ENCODE results near the gene SLC6A19.

DNA sequence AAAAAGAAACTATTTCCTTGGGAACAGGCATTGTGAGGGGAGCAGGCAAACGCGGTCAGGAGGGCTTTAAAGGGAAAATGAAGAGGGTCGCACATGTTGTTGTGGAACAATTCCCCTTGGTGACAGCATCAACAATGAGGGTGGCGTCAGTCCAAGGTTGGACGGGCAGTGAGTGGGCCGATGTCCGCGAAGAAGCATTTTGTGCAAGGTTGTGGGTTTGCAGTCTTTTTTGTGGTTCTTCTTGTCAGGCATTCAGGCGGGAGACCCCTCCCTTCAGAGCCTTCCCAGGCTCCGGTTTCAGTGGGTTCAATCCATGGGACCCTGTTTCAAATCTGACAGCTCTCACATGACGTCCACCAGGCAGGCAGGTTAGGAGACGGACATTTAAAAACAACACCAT, 11.1 kb upstream of the SLC6A19 start:
- TF ChIP-seq ESRRA (IDR thresholded peaks at IDR 0.05; ENCODE audit: low read length) (no peak), GABPA (IDR thresholded peaks at IDR 0.05; ENCODE audit: low read depth) (no peak), MXI1 (IDR thresholded peaks at IDR 0.05; ENCODE audit: low read depth, low read length) (no peak), EGR1 (IDR thresholded peaks at IDR 0.05; ENCODE audit: borderline replicate concordance in 1 of 2, low read depth in 2 of 2, low read length in 2 of 2) (no peak), NRF1 (conservative IDR thresholded peaks at IDR 0.05; ENCODE audit: low read depth, low read length) (no peak), CHD2 (IDR thresholded peaks at IDR 0.05; ENCODE audit: borderline replicate concordance, low read depth, low read length) (no peak), EP300 (IDR thresholded peaks at IDR 0.05; ENCODE audit: borderline replicate concordance in 1 of 2, control insufficient read depth in 1 of 2, low read depth in 2 of 2, low read length in 2 of 2) (no peak), GATAD2B (conservative IDR thresholded peaks at IDR 0.05; ENCODE audit: low read depth) (no peak)
- TF ChIP-seq, protein P1, sequence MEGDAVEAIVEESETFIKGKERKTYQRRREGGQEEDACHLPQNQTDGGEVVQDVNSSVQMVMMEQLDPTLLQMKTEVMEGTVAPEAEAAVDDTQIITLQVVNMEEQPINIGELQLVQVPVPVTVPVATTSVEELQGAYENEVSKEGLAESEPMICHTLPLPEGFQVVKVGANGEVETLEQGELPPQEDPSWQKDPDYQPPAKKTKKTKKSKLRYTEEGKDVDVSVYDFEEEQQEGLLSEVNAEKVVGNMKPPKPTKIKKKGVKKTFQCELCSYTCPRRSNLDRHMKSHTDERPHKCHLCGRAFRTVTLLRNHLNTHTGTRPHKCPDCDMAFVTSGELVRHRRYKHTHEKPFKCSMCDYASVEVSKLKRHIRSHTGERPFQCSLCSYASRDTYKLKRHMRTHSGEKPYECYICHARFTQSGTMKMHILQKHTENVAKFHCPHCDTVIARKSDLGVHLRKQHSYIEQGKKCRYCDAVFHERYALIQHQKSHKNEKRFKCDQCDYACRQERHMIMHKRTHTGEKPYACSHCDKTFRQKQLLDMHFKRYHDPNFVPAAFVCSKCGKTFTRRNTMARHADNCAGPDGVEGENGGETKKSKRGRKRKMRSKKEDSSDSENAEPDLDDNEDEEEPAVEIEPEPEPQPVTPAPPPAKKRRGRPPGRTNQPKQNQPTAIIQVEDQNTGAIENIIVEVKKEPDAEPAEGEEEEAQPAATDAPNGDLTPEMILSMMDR (IDR thresholded peaks at IDR 0.05 in 2 of 3, conservative IDR thresholded peaks at IDR 0.05 in 1 of 3; ENCODE audit: control insufficient read depth in 2 of 3, extremely low read depth in 1 of 3, insufficient read depth in 1 of 3, low read depth in 3 of 3, low read length in 3 of 3) = no peak
- TF ChIP-seq, protein P2, sequence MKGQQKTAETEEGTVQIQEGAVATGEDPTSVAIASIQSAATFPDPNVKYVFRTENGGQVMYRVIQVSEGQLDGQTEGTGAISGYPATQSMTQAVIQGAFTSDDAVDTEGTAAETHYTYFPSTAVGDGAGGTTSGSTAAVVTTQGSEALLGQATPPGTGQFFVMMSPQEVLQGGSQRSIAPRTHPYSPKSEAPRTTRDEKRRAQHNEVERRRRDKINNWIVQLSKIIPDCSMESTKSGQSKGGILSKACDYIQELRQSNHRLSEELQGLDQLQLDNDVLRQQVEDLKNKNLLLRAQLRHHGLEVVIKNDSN (IDR thresholded peaks at IDR 0.05; ENCODE audit: borderline replicate concordance, extremely low read length, insufficient read depth, low read depth, low read length) = no peak

Measured in GM12878 (cell line).